Mucosa of descending colon (tissue), 3 donors: ENCODE measurements around the gene CACNA1C. TPM values are rescaled to one million over a fixed set of nuclear protein-coding genes. Genes with fewer than 3 reads are reported as not detected.

Experiments
- ATAC-seq: fragments of 200-7000 bp; cut with Tn5 transposase; one replicate; pipeline ENCODE4 v1.9.1; 2020; ENCODE audit warnings: mild to moderate bottlenecking, moderate library complexity
- DNase-seq, 3 donors: peaks; one replicate each; pipeline ENCODE4 v3.0.0-alpha.2; 2020
- H3K36me3 ChIP-seq: fragments of 200-600 bp; one replicate; pipeline ENCODE4 v1.8.0; 2021; ENCODE audit warnings: low read depth, mild to moderate bottlenecking
- H3K4me1 ChIP-seq: fragments of 200-600 bp; one replicate; pipeline ENCODE4 v1.8.0; 2021; ENCODE audit warnings: low read depth, mild to moderate bottlenecking
- H3K4me3 ChIP-seq: fragments of 200-600 bp; one replicate; pipeline ENCODE4 v1.8.0; 2021; ENCODE audit warnings: mild to moderate bottlenecking
- H3K9me3 ChIP-seq: fragments of 200-600 bp; one replicate; pipeline ENCODE4 v1.8.0; 2021; ENCODE audit warnings: mild to moderate bottlenecking
- CTCF ChIP-seq: fragments of 200-600 bp; IDR thresholded peaks from one replicate; pipeline ENCODE4 v1.8.0; 2022; ENCODE audit warnings: antibody characterized with exemption, mild to moderate bottlenecking
- intact Hi-C, 2 donors: fragments of 100-400 bp; cut with DNase I in 1 of 2; cut with micrococcal nuclease in 1 of 2; formaldehyde crosslinking; loops; one replicate each; pipeline versions ENCODE4 v1.11.0 to v1.11.1; 2022; cut with DNase I, micrococcal nuclease
- total RNA-seq, 3 donors: library from RNA; stranded (reverse); fragmentation: NEBNext Ultra II Directional in 2 of 3; extraction: Animal tissue kit (Norgen Biotek cat#: 25700) in 2 of 3; gene quantifications; one replicate each; pipeline versions ENCODE4 v1.2.1 to v1.2.4, GENCODE V29; 2021 to 2023
- donor health status: DM: no; HTN: no; CAD: no; lungs with moderate emphysema.
- donor health status: DM: no; HTN: no; CAD: no.
- donor health status: DM: no; HTN: yes; CAD: no.

Gene CACNA1C
- total RNA-seq, 3 donors from 2014 or later: 5.5 to 89.4 (median 9.2) TPM

- intact Hi-C loops: no loop called here
- H3K36me3 ChIP-seq: no peaks in the 10 kb centered on the region
- H3K4me3 ChIP-seq: no peak overlapping the region
- TF ChIP-seq CTCF: no peak
- H3K4me1 ChIP-seq: no peaks in the 10 kb centered on the region
- DNase-seq: no peak
- no peaks in the 10 kb centered on the region for H3K9me3 ChIP-seq
- ATAC-seq: no peak
Measured at GRCh38 chr12:2307550-2307949, 254.8 kb downstream of the CACNA1C start.

GRCh38 chr12:2309647-2310046 lies 256.9 kb downstream of the CACNA1C start:
- intact Hi-C loops: no loop called here
- no peaks in the 10 kb centered on the region for H3K4me1 ChIP-seq
- TF ChIP-seq CTCF: no peak
- DNase-seq: no peak
- no peaks in the 10 kb centered on the region for H3K9me3 ChIP-seq
- no peak for ATAC-seq
- H3K36me3 ChIP-seq: no peaks in the 10 kb centered on the region
- no peak overlapping the region for H3K4me3 ChIP-seq

- H3K4me1 ChIP-seq: no peaks in the 10 kb centered on the region
Measured at GRCh38 chr12:2311020-2311778, 258.4 kb downstream of the CACNA1C start.

GRCh38 chr12:2312175-2312574 lies 259.4 kb downstream of the CACNA1C start:
- DNase-seq (no peak), ATAC-seq (no peak)
- H3K36me3 ChIP-seq: no peaks in the 10 kb centered on the region
- no peak for TF ChIP-seq CTCF
- H3K4me1 ChIP-seq: no peaks in the 10 kb centered on the region
- H3K4me3 ChIP-seq: no peak overlapping the region
- intact Hi-C loops: no loop called here
- H3K9me3 ChIP-seq: no peaks in the 10 kb centered on the region

More at GRCh38 chr12:2311020-2311778, 258.4 kb downstream of the CACNA1C start:
- no peak for TF ChIP-seq CTCF
- Histone ChIP-seq H3K36me3 (no peaks in the 10 kb centered on the region), H3K9me3 (no peaks in the 10 kb centered on the region), H3K4me3 (no peak overlapping the region)
- DNase-seq: no peak
- no peak for ATAC-seq
- intact Hi-C loops: no loop called here

GRCh38 chr12:2312770-2313169 lies 260.0 kb downstream of the CACNA1C start:
- no peak for TF ChIP-seq CTCF
- intact Hi-C loops: no loop called here
- DNase-seq (no peak), ATAC-seq (no peak)
- Histone ChIP-seq H3K36me3 (no peaks in the 10 kb centered on the region), H3K4me3 (no peak overlapping the region), H3K4me1 (no peaks in the 10 kb centered on the region), H3K9me3 (no peaks in the 10 kb centered on the region)
